Small intestine (tissue), 7 donors: ENCODE results near the gene PLSCR4. TPM values are rescaled to one million over a fixed set of nuclear protein-coding genes. Genes with fewer than 3 reads are reported as not detected.

Experiments used
- DNase-seq, 2 donors: peaks; one replicate each; pipeline versions ENCODE4 v3.0.0 to v3.0.0-alpha.2; 2013
- FAIRE-seq: peaks from 2 replicates; lab custom pipeline; 2012; peaks lifted over from hg19 to GRCh38; lab: Jason Lieb, UNC
- H3K27ac ChIP-seq, 3 donors: one replicate each; pipeline ENCODE4 v1.5.1; 2013; ENCODE audit warnings: low read length in 2 of 3, mild to moderate bottlenecking in 2 of 3, control low read depth in 1 of 3, inconsistent platforms in 1 of 3, low read depth in 1 of 3, moderate library complexity in 1 of 3
- H3K27me3 ChIP-seq, 3 donors: one replicate each; pipeline ENCODE4 v1.6.1; 2013; ENCODE audit warnings: low read length in 3 of 3, inconsistent platforms in 1 of 3; ENCODE audit not compliant: control insufficient read depth in 3 of 3, insufficient read depth in 3 of 3
- H3K36me3 ChIP-seq, 3 donors: one replicate each; pipeline ENCODE4 v1.6.1; 2013; ENCODE audit warnings: low read length in 3 of 3, inconsistent platforms in 1 of 3, low read depth in 1 of 3, mild to moderate bottlenecking in 1 of 3, moderate library complexity in 1 of 3; ENCODE audit not compliant: control insufficient read depth in 3 of 3, insufficient read depth in 2 of 3
- H3K4me1 ChIP-seq, 3 donors: one replicate each; pipeline ENCODE4 v1.6.1; 2013; ENCODE audit warnings: low read length in 2 of 3, inconsistent platforms in 1 of 3, low read depth in 1 of 3, mild to moderate bottlenecking in 1 of 3, moderate library complexity in 1 of 3; ENCODE audit not compliant: control insufficient read depth in 3 of 3, insufficient read depth in 2 of 3
- H3K4me3 ChIP-seq, 3 donors: one replicate each; pipeline ENCODE4 v1.5.1; 2013; ENCODE audit warnings: low read length in 3 of 3, control low read depth in 1 of 3, inconsistent platforms in 1 of 3, low read depth in 1 of 3, mild to moderate bottlenecking in 1 of 3, moderate library complexity in 1 of 3
- H3K9me3 ChIP-seq, 2 donors: one replicate each; pipeline ENCODE4 v1.6.1; 2013; ENCODE audit warnings: low read depth in 1 of 2, low read length in 1 of 2; ENCODE audit not compliant: control insufficient read depth in 2 of 2, insufficient read depth in 1 of 2
- WGBS, 3 donors: extraction: QIAGEN DNeasy Blood & Tissue Kit; methylation state at CpG; one replicate each; pipeline ENCODE4 v1.1.7; 2013; 5-methylcytosine and 5-hydroxymethylcytosine counted together
- polyA plus RNA-seq, 4 donors: library from polyadenylated mRNA; stranded (reverse) in 3 of 4; unstranded in 1 of 4; fragments of 200-250 nt in 3 of 4; fragments of 120-200 nt in 1 of 4; gene quantifications; one replicate each; pipeline versions ENCODE4 v1.2.1 to v1.2.3, GENCODE V29; 2013
- donor health status: healthy with polysubstance abuse.
- donor health status: control.
- donor health status: control.
- donor health status: Bipolar disorder and iron deficiency.
- donor health status: healthy.

The PLSCR4 gene
- polyA plus RNA-seq, 4 donors, result 1.6 to 18.6 (median 9.1) TPM

GRCh38 chr3:146195605-146196004 is 55.3 kb downstream of the PLSCR4 start:
- no peaks in the 10 kb centered on the region for H3K27me3 ChIP-seq
- FAIRE-seq (no peak), DNase-seq (no peak)
- peaks cover 0 to 4% (median 0%) of the 10 kb centered on the region in 3 donors for H3K36me3 ChIP-seq
- no peaks in the 10 kb centered on the region for H3K9me3 ChIP-seq
- WGBS, 3 donors, result 46 to 49% (median 48%) methylated on average over 4 of the region's 4 CpGs
- no peaks in the 10 kb centered on the region for H3K4me1 ChIP-seq
- no peak overlapping the region for H3K27ac ChIP-seq
- H3K4me3 ChIP-seq, result no peak overlapping the region

GRCh38 chr3:146195030-146195429 is 55.9 kb downstream of the PLSCR4 start:
- WGBS, 3 donors, result 80 to 91% (median 85%) methylated on average over 3 of the region's 3 CpGs
- DNase-seq, result no peak
- no peaks in the 10 kb centered on the region for H3K27me3 ChIP-seq
- H3K4me3 ChIP-seq, result no peak overlapping the region
- no peak for FAIRE-seq
- peaks cover 0 to 4% (median 0%) of the 10 kb centered on the region in 3 donors for H3K36me3 ChIP-seq
- no peaks in the 10 kb centered on the region for H3K9me3 ChIP-seq
- H3K27ac ChIP-seq, result no peak overlapping the region
- H3K4me1 ChIP-seq, result no peaks in the 10 kb centered on the region

- Histone ChIP-seq H3K4me3 (no peak overlapping the region), H3K36me3 (no peaks in the 10 kb centered on the region), H3K27me3 (no peaks in the 10 kb centered on the region), H3K27ac (no peak overlapping the region), H3K9me3 (no peaks in the 10 kb centered on the region), H3K4me1 (no peaks in the 10 kb centered on the region)
- FAIRE-seq (no peak), DNase-seq (no peak)
- WGBS, 3 donors, result 91 to 97% (median 93%) methylated on average over 1 of the region's 1 CpG
Observed at GRCh38 chr3:146191051-146191450, 59.9 kb downstream of the PLSCR4 start.

- FAIRE-seq (no peak), DNase-seq (peak; percentile 65 to 71)
- Histone ChIP-seq H3K27me3 (no peaks in the 10 kb centered on the region), H3K4me3 (no peak overlapping the region), H3K4me1 (no peaks in the 10 kb centered on the region), H3K36me3 (no peaks in the 10 kb centered on the region), H3K9me3 (no peaks in the 10 kb centered on the region), H3K27ac (no peak overlapping the region)
- 2 to 9% (median 5%) methylated on average over 6 of the region's 6 CpGs for WGBS, 3 donors
Observed at GRCh38 chr3:146189519-146190173, 61.3 kb downstream of the PLSCR4 start.

- Histone ChIP-seq H3K4me3 (no peak overlapping the region), H3K27me3 (no peaks in the 10 kb centered on the region), H3K4me1 (no peaks in the 10 kb centered on the region), H3K36me3 (no peaks in the 10 kb centered on the region), H3K9me3 (no peaks in the 10 kb centered on the region), H3K27ac (no peak overlapping the region)
- 19 to 47% (median 34%) methylated on average over 2 of the region's 2 CpGs for WGBS, 3 donors
- DNase-seq (peak; percentile 45 to 46), FAIRE-seq (peak; percentile 55)
Observed at GRCh38 chr3:146187334-146187950, 63.5 kb downstream of the PLSCR4 start.

GRCh38 chr3:146184241-146185015 is 66.5 kb downstream of the PLSCR4 start:
- FAIRE-seq, result no peak
- 14 to 46% (median 22%) methylated on average over 2 of the region's 2 CpGs for WGBS, 3 donors

GRCh38 chr3:146181216-146181615 is 69.7 kb downstream of the PLSCR4 start:
- Histone ChIP-seq H3K36me3 (no peaks in the 10 kb centered on the region), H3K27me3 (no peaks in the 10 kb centered on the region), H3K4me1 (no peaks in the 10 kb centered on the region), H3K27ac (no peak overlapping the region), H3K4me3 (no peak overlapping the region), H3K9me3 (no peaks in the 10 kb centered on the region)
- DNase-seq (no peak), FAIRE-seq (no peak)
- WGBS, 3 donors, result 89 to 96% (median 92%) methylated on average over 5 of the region's 5 CpGs

More at GRCh38 chr3:146184241-146185015, 66.5 kb downstream of the PLSCR4 start:
- Histone ChIP-seq H3K4me1 (no peaks in the 10 kb centered on the region), H3K36me3 (no peaks in the 10 kb centered on the region), H3K9me3 (no peaks in the 10 kb centered on the region), H3K27ac (no peak overlapping the region), H3K27me3 (no peaks in the 10 kb centered on the region), H3K4me3 (no peak overlapping the region)
- DNase-seq, result peak in 1 of 2 donors; percentile 30

- Histone ChIP-seq H3K27me3 (no peaks in the 10 kb centered on the region), H3K9me3 (no peaks in the 10 kb centered on the region), H3K27ac (no peak overlapping the region), H3K4me1 (no peaks in the 10 kb centered on the region), H3K4me3 (no peak overlapping the region), H3K36me3 (no peaks in the 10 kb centered on the region)
- WGBS, 3 donors, result 89 to 95% (median 94%) methylated on average over 6 of the region's 6 CpGs
- no peak for FAIRE-seq
- no peak for DNase-seq
Observed at GRCh38 chr3:146180376-146180775, 70.5 kb downstream of the PLSCR4 start.
